Measurements from ENCODE around the gene KLHL29.

GRCh38 chr2:23519334-23519651, 134.3 kb downstream of the KLHL29 start:
- TF ChIP-seq CTCF (conservative IDR thresholded peaks at IDR 0.05; ENCODE audit: low read depth, low read length) (no peak), EZH2 (IDR thresholded peaks at IDR 0.05; ENCODE audit: borderline replicate concordance, low read depth, low read length, poor library complexity, severe bottlenecking) (no peak)
